ENCODE results near the gene CRADD.

The CRADD gene

GRCh38 chr12:93819050-93819491 is 141.9 kb downstream of the CRADD start:
- no peak for DNase-seq

- DNase-seq, result no peak
Measured at GRCh38 chr12:93823616-93824391, 146.6 kb downstream of the CRADD start.

- no peak for DNase-seq
Measured at GRCh38 chr12:93824514-93825500, 147.6 kb downstream of the CRADD start.

GRCh38 chr12:93825501-93825888 is 148.3 kb downstream of the CRADD start:
- DNase-seq, result no peak

GRCh38 chr12:93825931-93826555 is 148.9 kb downstream of the CRADD start:
- no peak for DNase-seq

GRCh38 chr12:93827179-93827578 is 150.0 kb downstream of the CRADD start:
- DNase-seq, result no peak

- DNase-seq, result no peak
Measured at GRCh38 chr12:93827669-93828068, 150.5 kb downstream of the CRADD start.

GRCh38 chr12:93829016-93829415 is 151.8 kb downstream of the CRADD start:
- DNase-seq, result no peak

- DNase-seq, result no peak
Measured at GRCh38 chr12:93831374-93831773, 154.2 kb downstream of the CRADD start.

GRCh38 chr12:93832131-93832530 is 155.0 kb downstream of the CRADD start:
- DNase-seq, result no peak

- DNase-seq, result no peak
Measured at GRCh38 chr12:93833946-93834345, 156.8 kb downstream of the CRADD start.

GRCh38 chr12:93836620-93837260 is 159.6 kb downstream of the CRADD start:
- no peak for DNase-seq

- DNase-seq, result no peak
Measured at GRCh38 chr12:93838193-93838592, 161.0 kb downstream of the CRADD start.

GRCh38 chr12:93839064-93839463 is 161.9 kb downstream of the CRADD start:
- no peak for DNase-seq

GRCh38 chr12:93841671-93842070 is 164.5 kb downstream of the CRADD start:
- DNase-seq, result no peak

GRCh38 chr12:93844164-93844784 is 167.1 kb downstream of the CRADD start:
- DNase-seq, result no peak

GRCh38 chr12:93846936-93847516 is 169.9 kb downstream of the CRADD start:
- no peak for DNase-seq

GRCh38 chr12:93847517-93848474 is 170.6 kb downstream of the CRADD start:
- no peak for DNase-seq

GRCh38 chr12:93848523-93849101 is 171.4 kb downstream of the CRADD start:
- DNase-seq, result no peak

GRCh38 chr12:93849946-93850345 is 172.8 kb downstream of the CRADD start:
- DNase-seq, result no peak

All from NCI-H1930 (cell line).